GM06990 (cell line): ENCODE measurements around the gene SETDB1.
A peak's percentile ranks its signal among the peaks of the same experiment; 100 is the strongest.
"Not testable (repeated sequence)": the region's sequence is repeated elsewhere in the genome, so short reads cannot be mapped to it uniquely, and the experiment has no call there.

ENCODE experiments used
- DNase-seq: peaks from one replicate; pipeline ENCODE4 v3.0.0-alpha.2; 2011; ENCODE audit not compliant: insufficient read length; ENCODE audit errors: extremely low read depth
- H3K27me3 ChIP-seq: replicated peaks from 2 replicates; pipeline ENCODE4 v1.6.0; 2011; ENCODE audit warnings: low read length; ENCODE audit not compliant: control insufficient read depth, insufficient read depth
- H3K36me3 ChIP-seq: 2 replicates; pipeline ENCODE4 v1.5.1; 2011; ENCODE audit warnings: low read length; ENCODE audit not compliant: control insufficient read depth, insufficient read depth
- H3K4me3 ChIP-seq: replicated peaks from 2 replicates; pipeline ENCODE4 v1.5.1; 2011; ENCODE audit warnings: low read depth, mild to moderate bottlenecking, control low read depth, low read length
- CTCF ChIP-seq: IDR thresholded peaks from 2 replicates; pipeline ENCODE4 v1.5.1; 2011; ENCODE audit warnings: low read length, control low read depth, mild to moderate bottlenecking, inconsistent platforms; ENCODE audit not compliant: insufficient read depth, poor library complexity, severe bottlenecking

SETDB1 gene

GRCh38 chr1:150890033-150890416 is 36.1 kb upstream of the SETDB1 start:
- no peaks in the 10 kb centered on the region for H3K36me3 ChIP-seq
- peak; percentile 35 for DNase-seq
- H3K4me3 ChIP-seq: no peak overlapping the region
- no peaks in the 10 kb centered on the region for H3K27me3 ChIP-seq
- no peak for TF ChIP-seq CTCF

- Histone ChIP-seq H3K36me3 (no peaks in the 10 kb centered on the region), H3K27me3 (no peaks in the 10 kb centered on the region), H3K4me3 (no peak overlapping the region)
- no peak for DNase-seq
- TF ChIP-seq CTCF: no peak
Observed at GRCh38 chr1:150893336-150893913, 32.7 kb upstream of the SETDB1 start.

- no peak overlapping the region for H3K4me3 ChIP-seq
- no peak for DNase-seq
- no peaks in the 10 kb centered on the region for H3K27me3 ChIP-seq
- no peaks in the 10 kb centered on the region for H3K36me3 ChIP-seq
- TF ChIP-seq CTCF: no peak
Observed at GRCh38 chr1:150895618-150896017, 30.5 kb upstream of the SETDB1 start.

GRCh38 chr1:150899795-150900194 is 26.4 kb upstream of the SETDB1 start:
- not testable (repeated sequence) for H3K4me3 ChIP-seq, H3K36me3 ChIP-seq, DNase-seq

GRCh38 chr1:150902346-150902745 is 23.8 kb upstream of the SETDB1 start:
- H3K36me3 ChIP-seq: no peaks in the 10 kb centered on the region
- no peak for TF ChIP-seq CTCF
- no peaks in the 10 kb centered on the region for H3K27me3 ChIP-seq
- no peak for DNase-seq
- no peak overlapping the region for H3K4me3 ChIP-seq

More at GRCh38 chr1:150899795-150900194, 26.4 kb upstream of the SETDB1 start:
- H3K27me3 ChIP-seq: not testable (repeated sequence)

- DNase-seq: no peak
- H3K27me3 ChIP-seq: no peaks in the 10 kb centered on the region
Observed at GRCh38 chr1:150902751-150903150, 23.4 kb upstream of the SETDB1 start.

More at GRCh38 chr1:150902751-150903150, 23.4 kb upstream of the SETDB1 start:
- no peaks in the 10 kb centered on the region for H3K36me3 ChIP-seq
- TF ChIP-seq CTCF: no peak
- H3K4me3 ChIP-seq: no peak overlapping the region
